H9 (cell line): Measurements from ENCODE around the gene DNAAF9. TPM values are rescaled to one million over a fixed set of nuclear protein-coding genes. Genes with fewer than 3 reads are reported as not detected.

Experiments used
- DNase-seq: peaks from one replicate; pipeline ENCODE4 v3.0.0-alpha.2; 2017
- H2AFZ ChIP-seq: one replicate; pipeline ENCODE4 v1.6.1; 2013; ENCODE audit warnings: mild to moderate bottlenecking, low read length, control low read depth, moderate library complexity
- H2AK5ac ChIP-seq: 2 replicates; pipeline ENCODE4 v1.6.1; 2013; ENCODE audit warnings: low read length, control low read depth, mixed read lengths; ENCODE audit not compliant: insufficient read length
- H2BK120ac ChIP-seq: one replicate; pipeline ENCODE4 v1.6.1; 2013; ENCODE audit warnings: low read depth, mild to moderate bottlenecking, low read length, control low read depth, inconsistent platforms; ENCODE audit not compliant: poor library complexity, severe bottlenecking
- H2BK12ac ChIP-seq: 2 replicates; pipeline ENCODE4 v1.6.1; 2013; ENCODE audit warnings: low read length, control low read depth, mixed read lengths, low read depth; ENCODE audit not compliant: insufficient read length
- H2BK15ac ChIP-seq: 2 replicates; pipeline ENCODE4 v1.6.1; 2013; ENCODE audit warnings: low read depth, low read length, control low read depth
- H2BK20ac ChIP-seq: one replicate; pipeline ENCODE4 v1.6.1; 2013; ENCODE audit warnings: low read depth, mild to moderate bottlenecking, low read length, control low read depth, inconsistent platforms; ENCODE audit not compliant: poor library complexity, severe bottlenecking
- H2BK5ac ChIP-seq: 2 replicates; pipeline ENCODE4 v1.6.1; 2013; ENCODE audit warnings: low read length, control low read depth, mixed read lengths; ENCODE audit not compliant: insufficient read length
- H3K14ac ChIP-seq: 2 replicates; pipeline ENCODE4 v1.6.1; 2013; ENCODE audit warnings: low read length, control low read depth; ENCODE audit not compliant: insufficient read depth
- H3K18ac ChIP-seq: 2 replicates; pipeline ENCODE4 v1.6.1; 2013; ENCODE audit warnings: low read depth, mild to moderate bottlenecking, mixed read lengths, low read length, control low read depth; ENCODE audit not compliant: insufficient read length
- H3K23ac ChIP-seq: 2 replicates; pipeline ENCODE4 v1.6.1; 2013; ENCODE audit warnings: low read length, control low read depth, mixed read lengths, low read depth; ENCODE audit not compliant: insufficient read length
- H3K23me2 ChIP-seq: 2 replicates; pipeline ENCODE4 v1.6.1; 2013; ENCODE audit warnings: low read depth, mild to moderate bottlenecking, mixed read lengths, low read length, control low read depth; ENCODE audit not compliant: insufficient read length, poor library complexity, severe bottlenecking
- H3K27ac ChIP-seq: 2 replicates; pipeline ENCODE4 v1.5.1; 2013; ENCODE audit warnings: low read length, control low read depth, mixed read lengths, low read depth; ENCODE audit not compliant: insufficient read length
- H3K27me3 ChIP-seq: 2 replicates; pipeline ENCODE4 v1.6.1; 2013; ENCODE audit warnings: low read length, control low read depth, inconsistent platforms; ENCODE audit not compliant: insufficient read depth
- H3K4ac ChIP-seq: 2 replicates; pipeline ENCODE4 v1.6.1; 2013; ENCODE audit warnings: low read depth, mild to moderate bottlenecking, control low read depth, inconsistent platforms, low read length, moderate library complexity
- H3K4me1 ChIP-seq: 2 replicates; pipeline ENCODE4 v1.6.1; 2013; ENCODE audit warnings: low read length, control low read depth, inconsistent platforms; ENCODE audit not compliant: insufficient read depth
- H3K4me2 ChIP-seq: 2 replicates; pipeline ENCODE4 v1.6.1; 2013; ENCODE audit warnings: low read length, control low read depth, mixed read lengths; ENCODE audit not compliant: insufficient read length, insufficient read depth
- H3K56ac ChIP-seq: 2 replicates; pipeline ENCODE4 v1.6.1; 2013; ENCODE audit warnings: low read depth, mild to moderate bottlenecking, mixed read lengths, low read length, control low read depth; ENCODE audit not compliant: insufficient read length
- H3K79me1 ChIP-seq: 2 replicates; pipeline ENCODE4 v1.6.1; 2013; ENCODE audit warnings: low read depth, mild to moderate bottlenecking, moderate library complexity, low read length, control low read depth, inconsistent platforms; ENCODE audit not compliant: insufficient read depth, poor library complexity, severe bottlenecking
- H3K79me2 ChIP-seq: 2 replicates; pipeline ENCODE4 v1.6.1; 2013; ENCODE audit warnings: low read length, control low read depth, inconsistent platforms; ENCODE audit not compliant: insufficient read depth
- H3K9ac ChIP-seq: 2 replicates; pipeline ENCODE4 v1.6.1; 2013; ENCODE audit warnings: low read length, control low read depth, mixed read lengths; ENCODE audit not compliant: insufficient read length; ENCODE audit errors: extremely low read depth
- H3K9me3 ChIP-seq: one replicate; pipeline ENCODE4 v1.6.1; 2013; ENCODE audit warnings: low read depth, low read length, inconsistent platforms; ENCODE audit not compliant: control insufficient read depth
- H3T11ph ChIP-seq: one replicate; pipeline ENCODE4 v1.6.1; 2013; ENCODE audit warnings: mild to moderate bottlenecking, low read length, control low read depth, inconsistent platforms
- H4K20me1 ChIP-seq: one replicate; pipeline ENCODE4 v1.6.1; 2013; ENCODE audit not compliant: control insufficient read depth, insufficient read length, insufficient read depth
- H4K5ac ChIP-seq: 2 replicates; pipeline ENCODE4 v1.6.1; 2013; ENCODE audit warnings: low read depth, mild to moderate bottlenecking, mixed read lengths, low read length, control low read depth; ENCODE audit not compliant: insufficient read length
- H4K8ac ChIP-seq: replicated peaks from 2 replicates; pipeline ENCODE4 v1.6.1; 2013; ENCODE audit warnings: low read length, control low read depth, mixed read lengths, low read depth; ENCODE audit not compliant: insufficient read length
- H4K91ac ChIP-seq: 2 replicates; pipeline ENCODE4 v1.6.1; 2013; ENCODE audit warnings: low read depth, mild to moderate bottlenecking, moderate library complexity, mixed read lengths, low read length, control low read depth; ENCODE audit not compliant: insufficient read length
- H3K27ac Mint-ChIP-seq, 3 experiments: 2 replicates in 2 of 3; 3 replicates in 1 of 3; pipeline ENCODE4 v1.8.0; 2020 to 2021; ENCODE audit warnings: mixed read lengths in 3 of 3, mild to moderate bottlenecking in 1 of 3, moderate library complexity in 1 of 3
- H3K27me3 Mint-ChIP-seq: 2 replicates; pipeline ENCODE4 v1.8.0; 2021; ENCODE audit warnings: low read depth, mild to moderate bottlenecking, moderate library complexity, mixed read lengths
- H3K36me3 Mint-ChIP-seq, 3 experiments: 2 replicates in 2 of 3; 3 replicates in 1 of 3; pipeline ENCODE4 v1.8.0; 2020 to 2021; ENCODE audit warnings: low read depth in 3 of 3, mixed read lengths in 3 of 3; ENCODE audit not compliant: insufficient read depth in 1 of 3
- H3K4me1 Mint-ChIP-seq, 2 experiments: 2 replicates each; pipeline ENCODE4 v1.8.0; 2020; ENCODE audit warnings: mixed read lengths in 2 of 2
- H3K4me3 Mint-ChIP-seq, 2 experiments: 2 replicates in 1 of 2; 3 replicates in 1 of 2; pipeline ENCODE4 v1.8.0; 2020 to 2021; ENCODE audit warnings: mild to moderate bottlenecking in 2 of 2, mixed read lengths in 2 of 2, moderate library complexity in 1 of 2
- H3K9me3 Mint-ChIP-seq, 2 experiments: 2 replicates in 1 of 2; 3 replicates in 1 of 2; pipeline ENCODE4 v1.8.0; 2020; ENCODE audit warnings: mild to moderate bottlenecking in 2 of 2, mixed read lengths in 2 of 2, moderate library complexity in 1 of 2
- CTCF ChIP-seq: fragments of 200-600 bp; sonication (generic); conservative IDR thresholded peaks from 3 replicates; pipeline ENCODE4 v1.8.0; 2021; ENCODE audit warnings: antibody characterized with exemption, mild to moderate bottlenecking
- WGBS: extraction: QIAGEN DNeasy Blood & Tissue Kit; methylation state at CpG from one replicate; pipeline ENCODE4 v1.1.7; 2013; ENCODE audit warnings: missing lambda C conversion rate, low lambda C conversion rate, mixed read lengths; ENCODE audit not compliant: insufficient read length; ENCODE audit errors: extremely low coverage; 5-methylcytosine and 5-hydroxymethylcytosine counted together
- total RNA-seq: library from RNA; stranded (reverse); gene quantifications from 2 replicates; pipeline ENCODE4 v1.2.1, GENCODE V29; 2021

The DNAAF9 gene
- total RNA-seq, 1 experiment from 2014 or later, result 5.5 TPM

DNA sequence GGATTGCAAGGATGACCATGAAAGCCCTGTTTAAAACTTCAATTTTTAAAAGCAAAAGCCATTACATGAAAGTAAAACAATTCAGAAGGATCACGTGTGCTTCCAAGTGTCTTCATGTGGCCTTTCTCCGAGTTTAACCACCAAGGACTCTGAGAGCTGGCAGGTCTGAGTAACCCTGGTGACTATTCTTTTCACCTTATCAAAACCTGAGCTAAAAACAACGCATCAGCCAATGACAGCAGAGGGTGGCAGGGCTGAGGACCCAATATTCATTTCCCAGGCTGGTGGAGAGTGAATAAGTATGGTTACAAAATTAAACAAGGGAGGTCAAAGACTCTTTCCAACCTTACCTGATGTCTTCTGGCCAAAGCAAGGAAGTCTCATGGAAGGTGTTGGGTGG lies 46.7 kb downstream of the DNAAF9 start:
- Histone ChIP-seq H3K27ac (no peak overlapping the region), H3K4me2 (no peak overlapping the region), H3K23ac (no peak overlapping the region), H2AFZ (no peak overlapping the region), H4K5ac (no peak overlapping the region), H3K9ac (no peak overlapping the region), H2BK15ac (no peak overlapping the region), H3K4ac (no peak overlapping the region), H3K56ac (no peak overlapping the region), H3K23me2 (no peaks in the 10 kb centered on the region), H4K20me1 (no peaks in the 10 kb centered on the region), H3T11ph (no peak overlapping the region), H3K18ac (no peak overlapping the region), H2BK120ac (no peak overlapping the region), H3K14ac (no peak overlapping the region), H3K9me3 (no peaks in the 10 kb centered on the region), H3K4me1 (no peaks in the 10 kb centered on the region), H2BK20ac (no peak overlapping the region), H3K79me2 (no peaks in the 10 kb centered on the region), H3K79me1 (no peaks in the 10 kb centered on the region), H2BK5ac (no peak overlapping the region), H2AK5ac (no peak overlapping the region), H4K91ac (no peak overlapping the region), H4K8ac (no peak overlapping the region), H3K27me3 (no peaks in the 10 kb centered on the region), H2BK12ac (no peak overlapping the region)
- H3K36me3 Mint-ChIP-seq, result 0 out of 7 replicates have a peak, but pooled peaks cover 0 to 3% (median 0%) of the 10 kb centered on the region in 3 experiments
- no peaks in the 10 kb centered on the region for H3K9me3 Mint-ChIP-seq
- no peak overlapping the region; a peak in 1 of 7 replicates for H3K27ac Mint-ChIP-seq
- no peak for DNase-seq
- no peaks in the 10 kb centered on the region for H3K27me3 Mint-ChIP-seq
- no CpG with 5 or more reads among the region's 3 CpGs for WGBS
- TF ChIP-seq CTCF, result no peak
- H3K4me1 Mint-ChIP-seq, result no peaks in the 10 kb centered on the region
- no peak overlapping the region for H3K4me3 Mint-ChIP-seq
